Loucy (cell line): ENCODE results near the gene PIP4P1.

Source experiments
- CTCF ChIP-seq: fragments of 200-600 bp; sonication (generic); conservative IDR thresholded peaks from 2 replicates; pipeline ENCODE4 v1.5.1; 2014; ENCODE audit warnings: mild to moderate bottlenecking, antibody characterized with exemption, low read length
- EZH2phosphoT487 ChIP-seq: fragments of 200-600 bp; IDR thresholded peaks from 2 replicates; pipeline ENCODE4 v1.6.1; 2018; ENCODE audit warnings: antibody characterized with exemption, mild to moderate bottlenecking, moderate library complexity, borderline replicate concordance

GRCh38 chr14:20409226-20409625 is 52.0 kb downstream of the PIP4P1 start:
- no peak for TF ChIP-seq CTCF
- no peak for TF ChIP-seq EZH2phosphoT487
